ENCODE data around the gene PRKD1.

GRCh38 chr14:29838752-29839151, 88.9 kb downstream of the PRKD1 start:
- TF ChIP-seq CTCF (IDR thresholded peaks at IDR 0.05) (no peak), POLR2A (IDR thresholded peaks at IDR 0.05) (no peak)

All from right lobe of liver (tissue), 4 donors.